G401.6 (cell line): Measurements from ENCODE around the gene GNG4.
"Not testable (repeated sequence)": the region's sequence is repeated elsewhere in the genome, so short reads cannot be mapped to it uniquely, and the experiment has no call there.

Experiments
- FAIRE-seq: peaks from 2 replicates; lab custom pipeline; 2012; peaks lifted over from hg19 to GRCh38; lab: Jason Lieb, UNC

Gene GNG4

DNA sequence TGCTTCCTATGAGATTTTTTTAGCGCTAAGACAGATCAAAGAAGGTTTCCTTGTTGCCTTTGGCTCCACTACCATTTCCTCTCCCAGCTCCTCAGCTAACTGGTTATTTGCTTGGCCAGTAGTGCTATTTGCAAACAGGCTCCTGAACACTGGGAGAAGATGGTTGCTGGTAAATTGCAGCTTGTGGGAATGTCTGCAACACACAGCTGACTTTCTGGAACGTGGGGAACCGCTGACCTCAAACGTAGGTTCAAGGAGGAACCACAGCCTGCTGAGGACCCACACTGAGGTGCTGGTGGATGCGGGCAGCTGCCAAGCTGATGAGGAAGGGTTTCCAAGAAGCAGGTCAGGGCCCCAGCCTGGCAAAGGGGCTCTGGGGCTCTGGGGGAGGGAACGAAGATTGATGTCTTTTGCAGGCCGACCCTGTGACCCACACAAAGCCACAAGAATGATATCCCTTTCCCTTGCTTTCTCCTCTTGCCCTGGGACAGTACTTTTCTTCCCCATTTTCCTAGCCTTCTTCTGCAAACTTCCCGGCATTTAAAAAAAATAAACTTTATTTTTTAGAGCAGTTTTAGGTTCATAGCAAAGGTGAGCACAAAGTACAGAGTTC is 24.8 kb downstream of the GNG4 start:
- no peak for FAIRE-seq

DNA sequence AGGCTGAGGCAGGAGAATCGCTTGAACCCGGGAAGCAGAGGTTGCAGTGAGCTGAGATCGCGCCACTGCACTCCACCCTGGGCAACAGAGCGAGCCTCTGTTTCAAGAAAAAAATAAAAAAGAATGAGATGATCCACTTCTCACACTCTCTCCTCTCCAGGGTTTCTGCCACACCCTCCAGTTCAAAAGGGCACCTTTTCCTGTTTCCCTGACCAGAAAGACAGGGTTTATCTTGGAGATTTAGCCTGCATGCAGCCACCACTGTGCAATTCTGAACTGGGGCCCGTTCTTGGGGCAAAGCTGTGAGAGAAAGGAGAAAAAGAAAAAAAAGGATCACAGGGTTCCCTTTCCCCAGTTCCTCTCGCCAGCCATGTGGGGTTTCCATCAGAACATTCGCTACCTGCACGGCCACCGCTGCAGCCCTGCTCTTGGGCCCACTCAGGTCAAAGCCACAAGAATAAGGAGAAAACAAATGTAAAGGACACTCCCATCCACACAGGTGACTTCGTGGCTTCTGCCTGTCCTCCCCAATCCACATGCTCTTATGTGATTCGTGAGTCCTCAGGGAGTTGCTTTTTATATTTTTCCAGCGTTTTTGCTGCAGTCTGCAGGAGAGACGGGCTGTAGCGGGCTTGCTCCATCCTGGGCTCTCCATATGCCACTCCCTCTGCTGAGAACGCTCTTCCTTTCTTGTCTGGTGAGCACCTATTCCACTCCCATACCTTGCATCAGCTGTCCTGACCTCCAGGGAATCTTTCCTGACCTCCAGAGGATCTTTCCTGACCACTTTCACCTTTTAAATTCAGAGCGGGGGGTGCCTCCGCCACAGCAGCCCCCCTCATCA is 26.4 kb downstream of the GNG4 start:
- no peak for FAIRE-seq

DNA sequence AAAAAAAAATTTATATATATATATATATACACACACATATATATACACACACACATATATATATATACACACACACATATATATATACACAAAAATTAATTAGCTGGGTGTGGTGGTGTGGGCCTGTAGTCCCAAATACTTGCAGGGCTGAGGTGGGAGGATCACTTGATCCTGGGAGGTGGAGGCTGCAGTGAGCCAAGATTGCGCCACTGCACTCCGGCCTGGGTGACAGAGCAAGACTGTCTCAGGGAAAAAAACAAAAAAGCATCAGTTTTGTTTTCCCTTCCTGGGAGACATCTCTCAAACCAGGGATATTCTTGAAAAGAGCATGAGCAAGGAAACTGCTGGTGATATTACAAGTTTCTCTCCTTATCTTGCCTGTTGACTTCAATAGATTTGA is 30.4 kb downstream of the GNG4 start:
- not testable (repeated sequence) for FAIRE-seq

DNA sequence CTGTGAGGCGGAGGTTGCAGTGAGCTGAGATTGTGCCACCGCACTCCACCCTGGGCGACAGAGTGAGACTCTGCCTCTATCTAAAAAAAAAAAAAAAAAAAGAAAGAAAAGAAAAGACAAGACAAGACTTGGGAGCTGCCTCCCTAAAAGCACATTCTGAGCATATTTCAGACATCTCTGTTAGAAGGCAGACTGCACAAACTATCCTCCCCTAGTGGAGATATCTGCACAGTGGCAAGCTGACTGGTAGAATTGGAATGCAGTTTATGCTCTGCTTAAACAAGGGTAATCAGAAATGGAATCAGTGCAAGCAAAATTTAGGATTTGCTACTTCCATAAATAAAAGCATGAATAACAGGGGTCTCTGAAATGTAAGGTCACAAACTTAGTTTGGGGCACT is 31.8 kb downstream of the GNG4 start:
- FAIRE-seq = no peak

DNA sequence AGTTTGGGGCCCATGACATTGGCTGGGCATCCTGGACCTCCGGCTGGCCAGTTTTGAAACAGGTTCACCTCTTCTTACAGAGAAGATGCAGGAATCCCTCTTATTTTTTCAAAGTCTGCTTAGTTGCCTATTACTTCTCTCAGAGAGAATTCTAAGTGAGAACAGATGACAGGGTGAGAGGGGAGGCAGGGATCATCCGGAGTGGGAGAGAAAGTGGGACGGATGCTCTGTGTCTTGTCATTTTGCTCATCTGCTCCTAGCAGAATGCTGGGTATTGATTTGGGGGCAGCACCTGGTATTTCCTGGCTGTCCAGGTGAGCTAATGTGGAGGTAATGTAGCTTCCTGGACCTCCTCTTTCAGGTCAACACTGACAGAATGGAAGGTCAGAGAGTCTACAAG is 32.4 kb downstream of the GNG4 start:
- no peak for FAIRE-seq

DNA sequence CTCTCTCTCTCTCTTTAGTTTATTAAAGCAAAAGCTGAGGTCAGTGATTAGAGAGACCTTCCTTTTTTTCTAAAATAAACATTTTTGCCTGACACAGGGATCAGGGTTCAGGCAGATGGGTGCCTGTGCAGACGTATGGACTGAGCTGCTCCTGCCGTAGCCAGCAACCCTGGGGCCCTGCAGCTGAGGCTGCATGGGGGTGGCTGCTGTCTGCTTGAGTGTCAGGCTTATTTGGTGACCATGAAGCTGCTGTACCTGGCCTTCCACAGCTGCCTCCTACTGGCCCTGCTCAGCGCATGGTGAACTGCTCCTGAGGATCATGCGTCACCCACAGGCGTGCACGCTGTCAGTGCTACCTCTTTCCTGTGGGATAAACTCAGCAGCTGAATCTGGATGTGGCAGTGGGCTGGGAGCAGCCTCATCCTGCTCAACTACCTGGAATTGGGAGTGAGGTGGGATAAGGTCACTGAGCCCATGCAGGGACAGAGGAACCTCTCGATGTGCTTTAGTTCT is 35.1 kb downstream of the GNG4 start:
- no peak for FAIRE-seq

DNA sequence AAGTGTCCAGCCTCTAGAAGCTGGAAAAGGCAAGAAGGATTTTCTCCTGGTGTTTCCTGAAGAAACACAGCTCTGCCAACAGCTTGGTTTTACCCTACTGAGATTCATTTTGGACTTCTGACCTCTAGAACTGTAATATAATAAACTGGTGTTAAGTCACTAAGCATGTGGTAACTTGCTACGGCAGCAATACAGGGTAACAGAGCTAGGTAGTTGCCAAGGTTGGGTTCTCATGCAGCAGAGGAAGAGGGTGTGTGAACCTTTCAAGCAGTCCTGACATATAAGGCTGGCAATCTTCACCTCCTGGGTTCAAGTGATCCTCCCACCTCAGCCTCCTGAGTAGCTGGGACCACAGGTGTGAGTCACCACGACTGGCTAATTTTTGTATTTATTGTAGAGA is 36.0 kb downstream of the GNG4 start:
- no peak for FAIRE-seq

DNA sequence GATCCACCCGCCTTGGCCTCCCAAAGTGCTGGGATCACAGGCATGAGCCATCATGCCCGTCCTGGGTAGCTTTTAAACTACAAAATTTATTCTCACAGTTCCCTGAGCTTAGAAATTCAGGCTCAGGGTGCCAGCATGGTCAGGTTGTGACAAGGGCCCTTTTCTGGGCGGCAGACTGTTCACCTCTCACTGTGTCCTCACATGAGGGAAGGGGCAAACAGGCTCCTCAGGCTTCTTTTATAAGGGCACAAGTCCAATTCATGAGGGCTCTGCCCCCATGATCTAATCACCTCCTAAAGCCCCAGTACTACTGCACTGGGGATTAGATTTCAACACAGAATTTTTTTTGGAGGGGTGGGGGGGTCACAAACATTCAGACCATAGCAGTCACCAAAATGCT is 36.8 kb downstream of the GNG4 start:
- FAIRE-seq = no peak

DNA sequence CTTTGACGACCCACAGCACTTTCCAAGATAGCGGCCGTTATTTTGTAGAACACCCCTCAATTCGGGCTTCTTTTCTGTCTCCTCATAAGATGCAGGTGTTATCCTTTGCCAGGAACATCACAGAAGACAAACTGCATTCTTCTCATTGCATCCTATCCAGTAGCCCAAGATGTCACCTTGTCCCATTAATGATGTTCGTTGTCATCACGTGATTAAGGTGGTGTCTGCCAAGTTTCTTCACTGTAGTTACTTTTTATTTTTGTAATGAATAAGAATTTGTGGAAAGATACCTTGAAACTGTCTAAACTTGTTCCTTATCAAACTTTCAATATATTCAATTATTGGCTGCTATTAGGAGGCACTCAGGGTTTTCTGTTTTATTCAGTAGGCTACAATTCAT is 39.4 kb downstream of the GNG4 start:
- FAIRE-seq = no peak

DNA sequence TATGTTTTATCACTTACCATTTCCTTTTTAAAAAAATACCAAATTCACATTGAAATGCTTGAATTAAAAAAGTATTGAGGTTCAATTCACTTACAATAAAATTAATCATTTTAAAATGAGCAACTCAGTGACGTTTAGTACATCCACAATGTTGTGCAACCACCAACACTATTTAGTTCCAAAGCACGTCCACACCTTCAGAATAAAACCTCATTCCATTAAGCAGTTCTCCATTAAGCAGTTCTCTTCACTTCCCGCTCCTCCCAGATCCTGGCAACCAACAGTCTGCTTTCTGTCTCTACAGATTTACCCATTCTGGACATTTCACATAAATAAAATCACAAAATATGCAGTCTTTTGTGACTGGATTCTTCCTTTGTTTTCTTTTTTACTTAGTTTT is 41.3 kb downstream of the GNG4 start:
- FAIRE-seq = no peak

DNA sequence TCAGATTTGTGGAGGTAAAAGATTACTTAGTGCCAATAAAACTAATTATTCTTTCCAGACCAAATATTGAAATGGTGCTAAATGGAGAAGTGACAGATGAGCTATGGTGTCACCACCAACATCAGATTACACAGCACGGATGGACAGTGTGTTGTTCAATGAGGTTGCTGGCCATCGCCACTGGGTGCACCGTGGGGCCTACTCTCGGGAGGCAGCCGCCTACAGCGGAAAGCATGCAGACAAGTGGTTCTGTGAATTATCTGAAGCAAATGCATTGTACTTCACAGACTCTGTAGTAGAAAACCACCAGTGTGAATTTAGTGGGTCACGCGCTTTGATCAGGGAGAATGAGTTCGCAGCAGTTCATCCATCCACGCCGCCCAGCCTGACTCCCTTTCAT is 42.3 kb downstream of the GNG4 start:
- FAIRE-seq = no peak

DNA sequence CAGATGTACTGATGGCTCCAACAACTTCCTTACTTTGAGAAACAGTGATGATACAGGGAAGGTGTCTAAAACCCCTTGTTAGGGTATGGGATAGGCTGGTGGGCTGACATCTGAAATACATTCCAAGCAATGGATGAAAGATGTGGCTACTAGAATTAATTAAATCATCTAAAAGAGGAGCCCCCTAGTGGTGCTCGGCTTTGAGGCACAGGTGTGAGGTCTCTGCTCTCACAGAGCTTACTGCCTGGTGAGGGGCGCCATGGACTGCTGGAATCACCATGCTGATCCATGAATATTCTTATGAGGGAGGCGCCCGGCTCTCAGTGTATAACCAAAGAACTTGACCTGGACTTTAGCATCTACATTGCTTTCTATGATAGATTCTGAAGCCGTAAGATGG is 48.5 kb downstream of the GNG4 start:
- FAIRE-seq = no peak

DNA sequence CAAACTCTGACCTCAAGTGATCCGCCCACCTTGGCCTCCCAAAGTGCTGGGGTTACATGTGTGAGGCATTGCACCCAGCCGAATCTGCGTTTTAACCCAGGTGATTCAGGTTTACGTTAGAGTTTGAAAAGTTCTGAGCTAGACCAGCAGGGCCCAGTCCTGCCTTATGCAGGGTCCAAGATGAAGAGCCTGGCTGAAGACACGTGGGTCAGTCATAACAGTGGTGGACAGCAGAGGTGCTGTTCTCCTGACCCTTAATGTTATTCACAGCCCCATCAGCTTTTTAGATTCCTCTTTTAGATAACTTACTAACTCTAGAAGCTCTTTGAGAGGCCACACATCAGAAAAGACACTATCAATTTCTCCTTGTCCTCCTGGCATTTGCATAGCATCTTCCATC is 50.0 kb downstream of the GNG4 start:
- FAIRE-seq = no peak

DNA sequence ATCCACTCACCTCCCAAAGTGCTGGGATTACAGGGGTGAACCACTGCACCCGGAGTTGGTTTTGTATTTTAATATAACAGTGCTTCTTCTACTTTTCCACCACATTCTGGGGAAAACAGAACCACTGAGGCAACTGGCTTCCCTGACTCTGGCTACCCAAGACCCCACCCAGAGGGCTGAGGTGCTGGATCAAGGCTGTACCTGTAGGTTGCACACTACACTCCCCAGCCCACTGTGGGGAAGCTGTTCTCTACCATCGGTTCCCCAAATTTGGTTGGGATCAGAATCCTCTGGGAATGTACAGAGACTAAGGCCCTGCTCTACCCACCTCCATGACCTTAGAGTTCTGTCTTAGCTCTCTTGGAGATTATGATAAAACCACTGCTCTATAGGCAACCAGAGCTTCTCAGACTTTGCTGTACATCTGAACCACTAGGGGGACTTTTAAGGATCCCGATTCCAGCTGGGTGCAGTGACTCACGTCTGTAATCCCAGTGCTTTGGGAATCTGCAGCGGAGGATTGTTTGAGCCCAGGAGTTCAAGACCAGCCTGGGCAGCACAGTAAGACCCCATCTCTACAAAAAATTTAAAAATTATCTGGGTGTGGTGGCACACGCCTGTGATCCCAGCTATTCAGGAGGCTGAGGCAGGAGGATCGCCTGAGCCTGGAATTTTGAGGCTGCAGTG is 51.6 kb downstream of the GNG4 start:
- no peak for FAIRE-seq

DNA sequence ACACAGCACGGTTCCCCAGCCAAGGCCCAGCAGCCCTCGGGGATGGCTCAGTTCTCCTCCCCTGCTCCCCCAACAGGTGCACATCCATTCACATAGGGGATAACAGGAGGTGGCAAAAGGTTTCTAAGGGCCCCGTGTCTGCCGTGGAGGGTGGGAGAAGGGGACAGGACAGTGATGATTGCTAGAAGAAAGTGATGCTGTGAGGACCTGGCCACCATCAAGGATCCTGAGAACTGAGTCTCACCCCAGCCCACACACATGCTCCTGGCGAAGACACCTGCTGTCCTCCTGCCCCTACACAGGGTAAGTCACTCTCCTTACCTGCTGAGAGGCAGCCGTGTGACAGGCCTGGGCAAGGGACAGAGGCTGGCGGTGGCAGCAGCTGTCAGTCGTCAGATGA is 54.5 kb downstream of the GNG4 start:
- no peak for FAIRE-seq

DNA sequence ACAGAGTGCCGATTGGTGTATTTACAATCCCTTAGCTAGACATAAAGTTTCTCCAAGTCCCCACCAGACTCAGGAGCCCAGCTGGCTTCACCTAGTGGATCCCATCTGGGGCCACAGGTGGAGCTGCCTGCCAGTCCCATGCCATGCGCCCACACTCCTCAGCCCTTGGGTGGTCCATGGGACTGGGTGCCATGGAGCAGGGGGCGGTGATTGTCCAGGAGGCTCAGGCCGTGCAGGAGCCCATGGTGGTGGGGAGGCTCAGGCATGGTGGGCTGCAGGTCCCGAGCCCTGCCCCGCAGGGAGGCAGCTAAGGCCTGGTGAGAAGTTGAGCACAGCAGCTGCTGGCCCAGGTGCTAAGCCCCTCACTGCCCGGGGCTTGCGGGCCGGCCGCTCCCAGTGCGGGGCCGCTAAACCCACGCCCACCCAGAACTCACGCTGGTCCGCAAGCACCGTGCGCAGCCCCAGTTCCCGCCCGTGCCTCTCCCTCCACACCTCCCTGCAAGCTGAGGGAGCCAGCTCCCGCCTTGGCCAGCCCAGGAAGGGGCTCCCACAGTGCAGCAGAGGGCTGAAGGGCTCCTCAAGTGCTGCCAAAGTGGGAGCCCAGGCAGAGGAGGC is 55.2 kb downstream of the GNG4 start:
- FAIRE-seq = not testable (repeated sequence)

DNA sequence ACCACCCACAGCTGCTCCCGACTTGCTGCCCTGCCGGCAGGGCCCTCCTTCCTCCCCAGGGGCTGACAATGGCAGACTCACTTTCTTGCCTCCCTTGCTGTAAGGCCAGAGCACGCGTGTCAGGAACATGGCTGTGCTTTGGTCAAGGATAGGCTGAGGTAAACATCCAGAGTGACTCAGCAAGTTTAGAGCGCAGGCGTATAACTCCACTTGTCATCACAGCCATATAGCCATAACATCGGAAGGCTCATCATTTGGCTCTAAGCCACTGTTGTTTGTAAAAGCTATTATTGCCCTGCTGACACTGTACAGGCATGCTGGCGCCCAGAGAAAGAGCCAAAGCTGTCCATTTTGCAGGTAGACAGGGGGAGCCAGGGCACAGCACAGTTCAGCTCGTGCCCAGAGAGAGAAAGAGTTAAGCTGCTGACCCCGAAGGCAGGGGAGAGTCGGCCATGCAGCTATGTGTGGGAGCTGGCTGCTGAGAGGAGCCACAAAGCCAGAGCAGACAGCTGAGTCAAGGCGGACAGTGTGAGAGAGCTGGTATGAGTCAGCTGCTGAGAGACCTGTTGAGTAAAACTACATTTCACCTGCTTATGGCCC is 60.6 kb downstream of the GNG4 start:
- no peak for FAIRE-seq

DNA sequence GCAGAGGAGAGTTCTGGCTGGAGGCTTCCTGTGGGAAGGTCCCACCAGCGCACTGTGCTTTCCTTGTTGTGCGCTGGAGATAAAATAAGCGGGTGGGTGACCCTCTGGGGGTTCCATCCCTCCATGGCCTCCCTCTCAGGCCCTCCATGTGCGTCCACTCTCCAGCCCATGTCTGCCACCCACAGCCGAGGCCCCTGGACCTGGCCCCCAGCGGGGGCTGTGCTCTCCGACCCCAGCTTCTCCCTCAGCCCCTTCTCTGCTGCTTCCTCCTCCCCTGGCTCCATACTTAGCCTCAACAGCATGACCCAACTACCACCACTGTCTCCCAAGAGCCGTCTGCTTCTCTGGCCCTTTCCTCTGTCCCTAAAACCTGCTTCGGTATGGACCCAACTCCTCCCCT is 61.4 kb downstream of the GNG4 start:
- no peak for FAIRE-seq

DNA sequence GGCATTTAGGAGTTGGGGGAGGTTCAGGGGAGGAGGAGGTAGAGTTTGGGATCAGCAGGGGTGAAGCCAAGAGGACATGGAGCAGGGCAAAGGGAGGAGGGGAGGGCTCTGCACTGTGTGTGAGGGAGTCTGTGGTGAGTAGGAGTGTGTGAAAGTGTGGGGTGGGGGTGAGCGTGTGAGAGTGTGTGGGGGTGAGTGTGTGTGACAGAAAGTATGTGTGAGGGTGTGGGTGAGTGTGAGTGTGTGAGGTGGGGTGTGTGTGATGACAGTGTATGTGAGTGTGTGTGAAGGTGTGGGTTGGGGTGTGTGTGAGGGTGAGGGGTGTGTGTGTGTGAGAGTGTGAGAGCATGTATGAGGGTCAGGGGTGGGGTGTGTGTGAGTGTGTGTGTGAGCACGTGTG is 62.6 kb downstream of the GNG4 start:
- no peak for FAIRE-seq

DNA sequence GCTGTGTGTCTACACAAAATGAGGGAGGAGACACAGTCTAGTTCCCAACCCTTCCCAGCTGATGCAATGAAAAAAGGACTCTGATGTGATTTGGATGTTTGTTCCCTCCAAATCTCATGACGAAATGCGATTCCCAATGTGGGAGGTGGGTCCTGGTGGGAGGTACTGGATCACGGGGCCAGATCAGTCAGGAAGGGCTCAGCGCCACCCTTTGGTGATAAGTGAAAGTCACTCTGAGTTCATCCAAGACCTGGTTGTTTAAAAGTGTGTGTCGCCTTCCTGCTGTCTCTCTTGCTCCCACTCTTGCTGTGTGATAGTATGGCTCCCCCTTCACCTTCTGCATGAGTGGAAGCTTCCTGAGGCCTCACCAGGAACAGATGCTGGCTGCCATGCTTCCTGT is 63.2 kb downstream of the GNG4 start:
- FAIRE-seq = no peak

DNA sequence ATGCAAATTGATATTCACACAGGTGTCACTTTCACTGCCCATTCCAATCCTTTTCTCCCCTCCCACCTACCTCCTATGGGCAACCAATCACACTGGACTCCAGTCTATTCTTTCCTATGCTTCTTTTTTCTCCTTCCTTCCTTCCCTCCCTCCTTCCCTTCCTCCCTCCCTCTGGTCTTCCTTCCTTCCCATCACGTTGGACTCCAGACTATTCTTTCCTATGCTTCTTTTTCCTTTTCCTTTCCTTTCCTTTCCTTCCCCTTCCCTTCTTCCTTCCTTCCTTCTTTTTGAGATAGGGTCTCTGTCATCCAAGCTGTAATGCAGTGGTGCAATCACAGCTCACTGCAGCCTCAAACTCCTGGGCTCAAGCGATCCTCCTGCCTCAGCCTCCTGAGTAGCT is 64.6 kb downstream of the GNG4 start:
- FAIRE-seq = no peak

DNA sequence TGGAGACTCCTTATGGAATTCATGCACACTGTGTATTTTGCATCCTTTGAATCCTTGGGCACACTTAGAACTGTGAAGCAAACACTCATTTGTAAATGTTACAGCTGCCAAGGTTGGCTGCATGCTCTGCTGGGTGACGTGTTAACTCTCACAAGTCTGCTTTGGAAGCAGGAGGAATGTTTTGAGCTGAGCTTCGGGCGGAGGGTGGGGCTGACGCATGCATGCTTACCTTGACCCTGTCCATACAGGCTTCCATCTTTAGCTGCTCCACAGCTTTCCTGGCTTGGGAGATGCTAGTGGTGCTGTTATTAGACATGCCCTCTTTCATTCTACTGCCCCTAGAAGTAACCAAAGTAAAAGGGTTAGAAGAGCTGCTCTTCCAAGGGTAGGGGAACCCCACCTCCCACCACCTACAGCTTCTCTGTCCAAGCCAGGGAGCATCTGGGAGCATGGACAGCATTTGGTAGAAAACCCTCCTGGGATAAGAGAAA is 66.0 kb downstream of the GNG4 start:
- no peak for FAIRE-seq
